PC-9 (cell line): ENCODE measurements around the gene PDIA6.

Experiments used
- CTCF ChIP-seq: fragments of 200-600 bp; sonication (generic); conservative IDR thresholded peaks from 2 replicates; pipeline ENCODE4 v1.6.1; 2017; ENCODE audit warnings: mixed run types, antibody characterized with exemption, mild to moderate bottlenecking, moderate library complexity
- EZH2 ChIP-seq: fragments of 200-600 bp; sonication (generic); IDR thresholded peaks from 2 replicates; pipeline ENCODE4 v1.8.0; 2017; ENCODE audit warnings: antibody characterized with exemption, low read depth

GRCh38 chr2:10765461-10765860, 47.1 kb downstream of the PDIA6 start:
- TF ChIP-seq CTCF (no peak), EZH2 (no peak)
